Hematopoietic multipotent progenitor cell treated with erythropoietin and hydrocortisone succinate and interleukin-3 and kit ligand, for 15 days (in vitro differentiated cells): ENCODE measurements around the gene RBM17.
A peak's percentile ranks its signal among the peaks of the same experiment; 100 is the strongest.
"Not testable (repeated sequence)": the region's sequence is repeated elsewhere in the genome, so short reads cannot be mapped to it uniquely, and the experiment has no call there.

Source experiments
- DNase-seq: peaks from one replicate; pipeline ENCODE4 v3.0.0-alpha.2; 2015; ENCODE audit warnings: low spot score

The RBM17 gene

DNA sequence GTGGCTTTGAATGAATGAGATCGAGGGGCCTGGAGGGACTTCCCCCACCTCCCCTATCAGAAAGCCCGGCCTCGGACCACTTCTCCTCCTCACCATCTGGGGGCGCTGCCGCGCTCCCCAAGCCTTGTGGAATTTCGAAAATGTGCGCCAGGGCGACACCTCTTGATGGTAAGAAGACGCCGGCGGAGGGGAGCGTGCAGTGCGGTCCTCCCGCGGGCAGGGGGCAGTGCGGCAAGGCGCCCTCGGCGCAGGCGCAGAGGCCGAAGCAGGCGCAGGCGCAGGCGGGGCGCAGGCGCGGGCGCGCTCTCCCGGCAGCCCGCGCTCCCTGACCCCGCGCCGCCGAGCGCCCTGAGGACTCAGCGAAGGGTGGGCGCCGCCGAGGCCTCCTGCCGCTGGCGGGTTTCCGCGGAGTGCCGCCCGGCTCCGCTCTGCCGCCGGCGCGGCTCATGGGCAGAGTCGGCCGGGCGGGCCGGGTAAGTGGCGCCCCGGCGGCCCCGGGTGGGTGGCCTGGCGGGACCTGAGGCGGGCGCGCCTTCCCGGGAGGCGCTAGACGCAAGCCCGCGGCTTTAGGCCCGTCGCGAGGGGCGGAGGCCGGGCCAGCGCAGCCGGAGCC, at the start of gene RBM17:
Gene RBM17 (plus strand): TSS at position 314 of the 613 bp plus-strand sequence. CDS start 8,032 bp downstream, outside the sequence.
- peak; percentile 96 for DNase-seq

DNA sequence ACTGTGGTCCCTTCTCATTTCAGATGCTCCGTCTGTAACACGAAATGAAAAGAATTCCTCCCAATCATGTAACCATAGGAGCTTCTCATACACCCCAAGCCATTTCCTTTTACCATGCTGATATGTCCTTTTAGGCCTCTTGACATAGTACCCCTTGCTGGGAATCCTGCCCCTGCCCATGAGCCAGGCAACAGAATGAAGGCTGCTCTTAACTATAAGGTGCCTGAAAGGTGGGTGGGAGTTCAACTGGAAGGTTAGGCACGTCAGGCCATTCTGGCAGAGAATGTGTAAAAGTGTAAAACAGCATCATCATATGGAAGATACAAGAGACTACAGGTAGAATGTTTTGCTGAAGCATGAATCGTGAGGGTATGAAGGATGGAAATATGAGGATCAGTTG, 49.1 kb upstream of the RBM17 start:
- DNase-seq, result no peak

GRCh38 chr10:6040205-6040604, 48.6 kb upstream of the RBM17 start:
- no peak for DNase-seq

GRCh38 chr10:6043377-6043776, 45.5 kb upstream of the RBM17 start:
- not testable (repeated sequence) for DNase-seq

- no peak for DNase-seq
Measured at GRCh38 chr10:6044060-6044459, 44.8 kb upstream of the RBM17 start.

- DNase-seq, result no peak
Measured at GRCh38 chr10:6044751-6045313, 44.0 kb upstream of the RBM17 start.

DNA sequence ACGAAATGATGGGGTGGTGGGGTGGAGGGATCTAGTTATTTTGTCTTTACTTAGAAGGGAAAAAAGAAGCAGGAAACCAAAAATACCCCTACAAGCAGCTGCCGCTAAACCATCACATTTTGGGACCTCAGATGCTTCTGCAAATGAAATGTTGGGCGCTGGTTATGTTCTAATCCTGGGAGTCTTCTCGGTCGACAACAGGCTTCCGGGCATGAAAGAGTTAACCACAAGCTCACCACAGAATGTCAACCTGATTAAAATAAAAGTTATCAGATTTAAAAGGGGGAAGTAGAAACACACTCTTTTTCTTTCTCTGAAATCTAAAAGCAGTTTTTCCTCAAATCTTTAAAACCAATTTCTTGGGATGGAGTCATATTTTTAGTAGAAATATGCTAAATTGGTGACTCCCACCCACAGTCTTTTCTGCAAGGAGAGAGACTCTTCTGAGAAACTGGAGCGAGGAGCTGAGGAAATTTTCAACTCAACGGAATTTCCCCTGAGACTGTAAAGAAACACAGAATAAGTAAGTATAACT, 43.5 kb upstream of the RBM17 start:
- no peak for DNase-seq

- no peak for DNase-seq
Measured at GRCh38 chr10:6045878-6046772, 42.7 kb upstream of the RBM17 start.

DNA sequence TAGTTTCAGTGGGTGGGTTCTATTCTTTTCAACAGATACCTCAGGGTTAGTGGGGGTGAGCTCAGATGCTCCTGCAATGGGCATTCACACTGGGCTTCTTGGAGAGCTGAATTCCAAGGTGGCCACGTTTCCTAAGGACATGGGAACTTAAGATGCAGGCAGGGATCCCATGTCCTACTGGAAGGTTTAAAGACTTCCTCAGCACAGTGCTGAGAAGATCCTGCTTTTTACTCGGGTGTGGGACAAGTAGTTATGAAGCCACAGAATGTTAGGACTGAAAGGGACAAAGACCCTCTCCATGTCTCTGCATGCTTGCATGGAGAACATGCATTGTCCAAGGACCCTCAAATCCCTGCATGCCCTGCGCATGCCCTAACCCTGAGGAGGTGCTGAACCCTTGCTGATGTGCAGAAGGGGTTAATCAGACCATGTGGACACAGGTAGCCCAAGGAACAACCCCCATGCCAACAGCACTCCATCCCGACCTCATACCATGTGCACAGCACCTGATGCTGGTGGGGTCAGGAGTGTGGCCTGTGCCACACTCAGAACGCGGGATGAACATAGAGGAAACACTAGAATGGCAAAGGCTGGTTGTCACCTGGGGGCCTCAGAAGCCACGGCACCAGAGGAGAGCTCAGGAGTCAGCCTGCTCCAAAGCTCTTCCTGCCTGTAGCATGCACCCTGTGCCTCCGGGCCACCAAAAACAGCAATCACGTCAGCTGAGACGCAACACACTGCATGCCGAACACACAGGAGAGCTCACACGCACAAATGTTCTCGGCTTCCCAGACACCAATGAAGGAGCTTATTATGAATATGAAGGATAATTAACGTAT, 41.8 kb upstream of the RBM17 start:
- no peak for DNase-seq

DNA sequence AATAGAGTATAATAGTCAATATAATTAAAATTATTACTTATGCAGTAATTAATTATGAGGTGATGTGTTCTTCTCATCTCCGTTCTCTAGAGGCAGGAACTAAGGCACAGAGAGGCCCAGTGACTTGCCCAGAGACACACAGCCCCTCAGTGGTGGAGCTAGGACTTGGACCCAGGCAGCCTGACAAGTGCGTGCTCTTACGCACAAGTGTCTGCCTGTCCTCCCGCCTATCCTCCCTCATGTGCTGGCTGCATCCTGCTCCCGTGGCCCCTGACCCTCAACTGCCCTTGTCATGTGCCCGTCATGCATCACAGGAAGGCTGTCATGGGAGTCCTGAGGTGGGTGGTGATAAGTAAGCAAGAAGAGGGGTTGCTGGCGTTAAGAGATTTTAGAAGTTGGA, 41.0 kb upstream of the RBM17 start:
- no peak for DNase-seq

DNA sequence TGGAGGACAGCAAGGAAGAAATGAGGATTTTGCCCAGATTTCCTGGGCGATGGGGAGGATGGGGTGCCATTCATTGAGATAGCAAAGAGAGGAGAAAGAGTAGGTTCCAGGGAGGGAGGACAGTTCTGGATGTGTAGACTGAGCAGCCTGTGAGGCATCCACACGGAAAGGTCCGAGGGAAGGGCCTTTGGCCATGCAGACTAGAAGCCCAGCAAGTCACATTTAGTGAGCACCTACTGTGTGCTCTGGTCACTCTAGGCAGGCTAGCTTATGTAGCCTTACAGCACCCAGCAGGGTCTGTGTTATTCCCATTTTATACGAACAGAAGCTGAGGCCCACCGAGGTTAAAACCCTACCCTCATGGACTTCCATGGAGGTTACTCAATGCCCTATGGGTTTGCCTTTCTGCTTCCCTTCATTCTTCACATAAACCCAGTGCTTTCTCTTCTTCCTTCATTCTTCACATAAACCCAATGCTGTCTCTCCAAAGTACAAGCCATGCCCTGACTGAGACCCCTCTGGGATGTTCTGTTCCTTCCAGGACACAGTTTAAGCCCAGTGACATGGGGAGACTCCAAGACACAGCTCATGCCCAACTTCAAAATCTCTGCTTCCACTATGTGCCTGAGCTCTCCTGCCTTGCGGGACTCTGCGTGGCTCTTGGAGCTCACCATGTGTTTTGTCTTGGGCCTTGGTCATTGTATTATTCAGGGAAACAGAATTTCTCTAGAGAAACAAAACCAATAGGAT, 40.4 kb upstream of the RBM17 start:
- no peak for DNase-seq

- no peak for DNase-seq
Measured at GRCh38 chr10:6049031-6049400, 39.8 kb upstream of the RBM17 start.

GRCh38 chr10:6050801-6051445, 37.9 kb upstream of the RBM17 start:
- DNase-seq, result peak; percentile 80

- DNase-seq, result no peak
Measured at GRCh38 chr10:6052247-6053221, 36.3 kb upstream of the RBM17 start.

DNA sequence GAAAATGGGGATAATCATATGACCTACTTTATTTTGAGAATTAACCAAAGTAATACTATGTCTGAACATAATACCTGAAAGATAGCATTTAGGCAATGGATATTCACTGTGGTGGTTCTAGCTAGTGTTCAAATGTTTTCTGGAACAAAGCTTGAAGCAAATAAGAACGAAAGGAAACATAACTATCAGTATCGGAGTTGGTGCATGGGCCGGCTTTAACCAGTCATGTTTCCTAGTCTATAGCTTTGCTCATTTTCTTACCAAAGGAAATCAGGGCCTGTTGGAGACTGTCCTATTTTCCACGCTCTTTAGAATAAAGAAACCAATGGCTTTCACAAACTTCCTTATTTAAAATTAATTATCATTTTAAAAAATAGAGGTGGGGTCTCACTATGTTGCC, 35.5 kb upstream of the RBM17 start:
- no peak for DNase-seq

GRCh38 chr10:6053816-6054631, 34.8 kb upstream of the RBM17 start:
- DNase-seq, result no peak

DNA sequence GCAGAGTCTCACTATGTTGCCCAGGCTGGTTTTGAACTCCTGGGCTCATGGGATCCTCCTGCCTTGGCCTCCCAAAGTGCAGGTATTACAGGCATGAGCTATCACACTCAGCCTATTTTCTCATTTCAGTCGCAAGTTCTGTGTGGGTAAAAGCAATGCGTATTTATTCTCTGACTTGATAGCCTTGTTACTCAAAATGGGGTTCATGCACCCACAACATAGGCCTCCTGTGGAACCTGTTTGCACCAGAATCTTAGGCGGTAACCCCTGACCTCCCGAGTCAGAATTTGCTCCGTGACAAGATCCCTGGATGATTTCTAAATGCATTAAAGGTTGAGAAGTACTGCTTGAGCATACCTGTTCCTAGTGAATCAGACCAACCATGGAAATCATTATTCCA, 34.0 kb upstream of the RBM17 start:
- no peak for DNase-seq

DNA sequence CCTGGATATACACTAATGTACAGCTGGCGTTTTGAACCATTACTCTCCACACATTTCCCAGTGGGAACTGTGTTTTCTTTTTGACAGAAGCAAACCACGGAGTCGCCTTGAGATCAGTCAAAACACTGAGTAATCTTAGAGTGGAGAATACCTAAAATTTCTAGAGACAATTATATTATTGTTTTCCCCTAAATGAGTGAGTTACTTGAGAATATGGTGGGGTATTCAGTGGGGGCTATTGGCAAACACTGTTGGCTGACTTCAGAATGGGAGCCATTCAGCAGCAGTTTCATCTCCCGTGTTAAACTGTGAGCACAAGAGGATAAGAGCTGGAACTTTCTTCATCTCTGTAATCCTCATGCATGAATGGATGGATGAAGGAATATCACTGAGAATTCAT, 32.9 kb upstream of the RBM17 start:
- DNase-seq, result no peak
